Measurements from ENCODE around the gene ACAD8.

Gene ACAD8

DNA sequence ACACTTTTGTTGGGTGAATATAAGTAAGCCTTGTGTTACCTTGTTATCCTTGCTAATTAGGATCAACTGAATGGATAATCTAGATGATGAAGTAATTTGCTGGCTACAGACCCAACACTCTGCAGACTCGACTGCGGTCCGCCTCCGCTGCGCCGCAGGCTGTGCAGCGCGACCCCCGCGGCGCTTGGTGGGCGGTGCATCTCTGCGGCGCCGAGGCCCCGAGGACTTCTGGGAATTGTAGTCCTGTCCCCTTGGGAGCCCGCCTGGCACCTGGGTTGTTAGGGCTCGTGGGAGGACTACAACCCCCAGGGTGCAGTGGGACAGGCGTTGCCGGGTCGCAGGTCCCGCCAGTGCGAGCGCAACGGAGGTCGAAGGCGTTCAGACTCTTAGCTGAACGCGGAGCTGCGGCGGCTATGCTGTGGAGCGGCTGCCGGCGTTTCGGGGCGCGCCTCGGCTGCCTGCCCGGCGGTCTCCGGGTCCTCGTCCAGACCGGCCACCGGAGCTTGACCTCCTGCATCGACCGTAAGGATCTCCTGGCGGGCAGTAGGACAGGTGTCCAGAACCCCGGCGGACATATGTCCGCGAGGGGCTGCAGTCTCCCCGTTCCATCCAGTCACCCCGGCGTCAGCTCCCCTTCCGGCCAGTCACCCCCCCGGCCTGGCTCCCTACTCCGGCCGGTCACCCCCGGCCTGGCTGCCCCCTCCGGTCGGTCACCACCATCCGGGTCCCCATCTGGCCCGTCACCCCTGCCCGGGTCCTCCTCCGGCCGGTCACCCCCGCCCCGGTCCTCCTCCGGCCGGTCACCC, at the start of gene ACAD8, which contains the start of gene THYN1:
TSS of gene ACAD8 (plus strand) at position 381 of the 806 bp plus-strand sequence. CDS start at position 414, 33 bp downstream.
TSS of gene THYN1 (minus strand) at position 165 of the 806 bp plus-strand sequence. CDS start 470 bp downstream, outside the sequence.
- TF ChIP-seq, protein P1, sequence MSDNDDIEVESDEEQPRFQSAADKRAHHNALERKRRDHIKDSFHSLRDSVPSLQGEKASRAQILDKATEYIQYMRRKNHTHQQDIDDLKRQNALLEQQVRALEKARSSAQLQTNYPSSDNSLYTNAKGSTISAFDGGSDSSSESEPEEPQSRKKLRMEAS (IDR thresholded peaks at IDR 0.05; ENCODE audit: low read depth, low read length): no peak
- peak; percentile 66; the same call in 1 of the 2 replicates for TF ChIP-seq MYC (IDR thresholded peaks at IDR 0.05; ENCODE audit: low read depth, low read length)
- TF ChIP-seq, protein P2, sequence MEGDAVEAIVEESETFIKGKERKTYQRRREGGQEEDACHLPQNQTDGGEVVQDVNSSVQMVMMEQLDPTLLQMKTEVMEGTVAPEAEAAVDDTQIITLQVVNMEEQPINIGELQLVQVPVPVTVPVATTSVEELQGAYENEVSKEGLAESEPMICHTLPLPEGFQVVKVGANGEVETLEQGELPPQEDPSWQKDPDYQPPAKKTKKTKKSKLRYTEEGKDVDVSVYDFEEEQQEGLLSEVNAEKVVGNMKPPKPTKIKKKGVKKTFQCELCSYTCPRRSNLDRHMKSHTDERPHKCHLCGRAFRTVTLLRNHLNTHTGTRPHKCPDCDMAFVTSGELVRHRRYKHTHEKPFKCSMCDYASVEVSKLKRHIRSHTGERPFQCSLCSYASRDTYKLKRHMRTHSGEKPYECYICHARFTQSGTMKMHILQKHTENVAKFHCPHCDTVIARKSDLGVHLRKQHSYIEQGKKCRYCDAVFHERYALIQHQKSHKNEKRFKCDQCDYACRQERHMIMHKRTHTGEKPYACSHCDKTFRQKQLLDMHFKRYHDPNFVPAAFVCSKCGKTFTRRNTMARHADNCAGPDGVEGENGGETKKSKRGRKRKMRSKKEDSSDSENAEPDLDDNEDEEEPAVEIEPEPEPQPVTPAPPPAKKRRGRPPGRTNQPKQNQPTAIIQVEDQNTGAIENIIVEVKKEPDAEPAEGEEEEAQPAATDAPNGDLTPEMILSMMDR (IDR thresholded peaks at IDR 0.05; ENCODE audit: low read depth, low read length): no peak
- peak; percentile 95 for TF ChIP-seq POLR2A (IDR thresholded peaks at IDR 0.05; ENCODE audit: extremely low read depth, insufficient read length)
- peak; percentile 99 for DNase-seq (ENCODE audit: low read depth)
- H3K4me3 ChIP-seq (ENCODE audit: low read depth, low read length): peak within 1 kb of the TSS; percentile 75

- DNase-seq (ENCODE audit: low read depth): no peak
- TF ChIP-seq POLR2A (IDR thresholded peaks at IDR 0.05; ENCODE audit: extremely low read depth, insufficient read length) (no peak), MYC (IDR thresholded peaks at IDR 0.05; ENCODE audit: low read depth, low read length) (no peak)
- TF ChIP-seq, protein P2 (IDR thresholded peaks at IDR 0.05; ENCODE audit: low read depth, low read length): no peak
- TF ChIP-seq, protein P1 (IDR thresholded peaks at IDR 0.05; ENCODE audit: low read depth, low read length): no peak
- no peak overlapping the region for H3K4me3 ChIP-seq (ENCODE audit: low read depth, low read length)
These were observed 47.6 kb upstream of the ACAD8 start for GRCh38 chr11:134205729-134206128.

GRCh38 chr11:134206185-134206584, 47.2 kb upstream of the ACAD8 start:
- no peak overlapping the region for H3K4me3 ChIP-seq (ENCODE audit: low read depth, low read length)
- DNase-seq (ENCODE audit: low read depth): no peak
- TF ChIP-seq POLR2A (IDR thresholded peaks at IDR 0.05; ENCODE audit: extremely low read depth, insufficient read length): no peak
- TF ChIP-seq, protein P1 (IDR thresholded peaks at IDR 0.05; ENCODE audit: low read depth, low read length): no peak
- TF ChIP-seq MYC (IDR thresholded peaks at IDR 0.05; ENCODE audit: low read depth, low read length): no peak
- TF ChIP-seq, protein P2 (IDR thresholded peaks at IDR 0.05; ENCODE audit: low read depth, low read length): no peak

DNA sequence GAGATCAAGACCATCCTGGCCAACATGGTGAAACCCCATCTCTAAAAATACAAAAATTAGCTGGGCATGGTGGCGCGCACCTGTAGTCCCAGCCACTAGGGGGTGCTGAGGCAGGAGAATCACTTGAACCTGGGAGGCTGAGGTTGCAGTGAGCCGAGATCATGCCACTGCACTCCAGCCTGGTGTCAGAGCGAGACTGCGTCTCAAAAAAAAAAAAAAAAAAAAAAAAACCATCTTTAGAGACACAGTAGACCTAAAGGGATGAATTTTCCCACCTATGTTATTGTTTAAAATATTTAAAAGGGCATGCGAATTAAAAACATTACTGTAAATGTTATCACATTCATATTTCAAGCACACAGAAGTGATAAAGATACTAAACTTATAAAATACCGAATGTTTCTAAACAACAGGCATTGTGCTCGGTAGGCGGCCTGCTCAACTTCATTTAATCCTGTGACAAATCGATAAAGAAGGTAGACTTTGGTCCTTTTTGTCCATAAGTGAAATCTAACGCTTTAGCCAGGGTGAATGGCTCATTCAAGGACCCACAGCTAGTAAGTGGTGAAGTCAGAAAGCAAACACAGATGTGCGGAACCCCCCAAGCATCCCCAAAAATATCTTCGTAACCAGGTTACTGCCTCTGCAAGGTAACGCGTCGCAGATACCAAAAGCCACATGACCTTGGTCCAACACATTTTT, 45.7 kb upstream of the ACAD8 start:
- DNase-seq (ENCODE audit: low read depth): peak; percentile 51
- TF ChIP-seq MYC (IDR thresholded peaks at IDR 0.05; ENCODE audit: low read depth, low read length) (no peak), POLR2A (IDR thresholded peaks at IDR 0.05; ENCODE audit: extremely low read depth, insufficient read length) (no peak)
- TF ChIP-seq, protein P1 (IDR thresholded peaks at IDR 0.05; ENCODE audit: low read depth, low read length): no peak
- TF ChIP-seq, protein P2 (IDR thresholded peaks at IDR 0.05; ENCODE audit: low read depth, low read length): peak; percentile 41
- no peak overlapping the region for H3K4me3 ChIP-seq (ENCODE audit: low read depth, low read length)

DNA sequence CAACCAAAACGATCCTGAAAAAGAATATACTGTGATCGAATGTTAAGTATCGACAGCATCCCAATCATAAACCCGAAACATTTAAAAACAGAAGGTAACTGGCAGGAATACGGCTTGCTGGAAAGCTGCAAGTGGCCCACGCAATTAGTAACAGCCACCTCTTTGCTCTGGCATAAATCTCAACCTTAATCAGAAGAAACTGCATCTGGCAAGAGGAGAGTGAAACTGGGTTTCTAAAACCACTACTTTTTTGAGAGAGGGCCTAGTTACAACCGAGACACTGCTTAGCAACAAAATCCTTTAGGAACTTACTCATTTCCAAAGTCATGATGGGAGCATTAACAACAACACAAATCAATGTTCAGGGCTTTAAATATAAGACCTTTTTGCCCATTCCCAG, 37.5 kb upstream of the ACAD8 start:
- no peak for DNase-seq (ENCODE audit: low read depth)
- TF ChIP-seq, protein P1 (IDR thresholded peaks at IDR 0.05; ENCODE audit: low read depth, low read length): no peak
- TF ChIP-seq, protein P2 (IDR thresholded peaks at IDR 0.05; ENCODE audit: low read depth, low read length): no peak
- TF ChIP-seq MYC (IDR thresholded peaks at IDR 0.05; ENCODE audit: low read depth, low read length) (no peak), POLR2A (IDR thresholded peaks at IDR 0.05; ENCODE audit: extremely low read depth, insufficient read length) (no peak)
- no peak overlapping the region for H3K4me3 ChIP-seq (ENCODE audit: low read depth, low read length)

Measured in NB4 (cell line).